Activated CD4-positive, alpha-beta T cell treated with anti-CD3 and anti-CD28 coated beads for 36 hours (primary cell): ENCODE results near the gene ELP4. TPM values are rescaled to one million over a fixed set of nuclear protein-coding genes. Genes with fewer than 3 reads are reported as not detected.

Experiments
- ATAC-seq: fragments of 200-7000 bp; cut with Tn5 transposase; one replicate; pipeline ENCODE4 v1.10.0; 2021; ENCODE audit warnings: mild to moderate bottlenecking, moderate library complexity
- CTCF ChIA-PET: fragments of 350-600 bp; sonication (Branson Sonifier 250); formaldehyde crosslinking; loops from one replicate; lab custom pipeline; 2021; ENCODE audit warnings: antibody characterized with exemption; lab: Charles Lee
- POLR2A ChIA-PET: fragments of 350-600 bp; sonication (Branson Sonifier 250); formaldehyde crosslinking; loops from one replicate; lab custom pipeline; 2021; ENCODE audit warnings: antibody characterized with exemption, inconsistent platforms; lab: Charles Lee
- DNase-seq: peaks from one replicate; pipeline ENCODE4 v3.0.0-alpha.2; 2020
- H3K27ac Mint-ChIP-seq: one replicate; pipeline ENCODE4 v1.8.0; 2021; ENCODE audit warnings: mixed read lengths
- H3K27me3 Mint-ChIP-seq: one replicate; pipeline ENCODE4 v1.8.0; 2021; ENCODE audit warnings: mixed read lengths
- H3K36me3 Mint-ChIP-seq: one replicate; pipeline ENCODE4 v1.8.0; 2021; ENCODE audit warnings: low read depth, mixed read lengths
- H3K4me1 Mint-ChIP-seq: one replicate; pipeline ENCODE4 v1.8.0; 2021; ENCODE audit warnings: mixed read lengths
- H3K4me3 Mint-ChIP-seq: one replicate; pipeline ENCODE4 v1.8.0; 2021; ENCODE audit warnings: mild to moderate bottlenecking, moderate library complexity, mixed read lengths
- H3K9me3 Mint-ChIP-seq: one replicate; pipeline ENCODE4 v1.8.0; 2021; ENCODE audit warnings: low read depth, mixed read lengths
- intact Hi-C, 2 experiments: fragments of 100-400 bp; cut with DNase I in 1 of 2; cut with micrococcal nuclease in 1 of 2; formaldehyde crosslinking; loops; one replicate each; pipeline versions ENCODE4 v1.14.2 to v1.15.1; 2022 to 2024; cut with DNase I, micrococcal nuclease
- total RNA-seq, 2 experiments: library from RNA; stranded (reverse); gene quantifications; one replicate each; pipeline ENCODE4 v1.2.3, GENCODE V29; 2021

The ELP4 gene, protein sequence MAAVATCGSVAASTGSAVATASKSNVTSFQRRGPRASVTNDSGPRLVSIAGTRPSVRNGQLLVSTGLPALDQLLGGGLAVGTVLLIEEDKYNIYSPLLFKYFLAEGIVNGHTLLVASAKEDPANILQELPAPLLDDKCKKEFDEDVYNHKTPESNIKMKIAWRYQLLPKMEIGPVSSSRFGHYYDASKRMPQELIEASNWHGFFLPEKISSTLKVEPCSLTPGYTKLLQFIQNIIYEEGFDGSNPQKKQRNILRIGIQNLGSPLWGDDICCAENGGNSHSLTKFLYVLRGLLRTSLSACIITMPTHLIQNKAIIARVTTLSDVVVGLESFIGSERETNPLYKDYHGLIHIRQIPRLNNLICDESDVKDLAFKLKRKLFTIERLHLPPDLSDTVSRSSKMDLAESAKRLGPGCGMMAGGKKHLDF
- 10 to 100 TPM; 21.9 to 30.9 TPM for total RNA-seq

DNA sequence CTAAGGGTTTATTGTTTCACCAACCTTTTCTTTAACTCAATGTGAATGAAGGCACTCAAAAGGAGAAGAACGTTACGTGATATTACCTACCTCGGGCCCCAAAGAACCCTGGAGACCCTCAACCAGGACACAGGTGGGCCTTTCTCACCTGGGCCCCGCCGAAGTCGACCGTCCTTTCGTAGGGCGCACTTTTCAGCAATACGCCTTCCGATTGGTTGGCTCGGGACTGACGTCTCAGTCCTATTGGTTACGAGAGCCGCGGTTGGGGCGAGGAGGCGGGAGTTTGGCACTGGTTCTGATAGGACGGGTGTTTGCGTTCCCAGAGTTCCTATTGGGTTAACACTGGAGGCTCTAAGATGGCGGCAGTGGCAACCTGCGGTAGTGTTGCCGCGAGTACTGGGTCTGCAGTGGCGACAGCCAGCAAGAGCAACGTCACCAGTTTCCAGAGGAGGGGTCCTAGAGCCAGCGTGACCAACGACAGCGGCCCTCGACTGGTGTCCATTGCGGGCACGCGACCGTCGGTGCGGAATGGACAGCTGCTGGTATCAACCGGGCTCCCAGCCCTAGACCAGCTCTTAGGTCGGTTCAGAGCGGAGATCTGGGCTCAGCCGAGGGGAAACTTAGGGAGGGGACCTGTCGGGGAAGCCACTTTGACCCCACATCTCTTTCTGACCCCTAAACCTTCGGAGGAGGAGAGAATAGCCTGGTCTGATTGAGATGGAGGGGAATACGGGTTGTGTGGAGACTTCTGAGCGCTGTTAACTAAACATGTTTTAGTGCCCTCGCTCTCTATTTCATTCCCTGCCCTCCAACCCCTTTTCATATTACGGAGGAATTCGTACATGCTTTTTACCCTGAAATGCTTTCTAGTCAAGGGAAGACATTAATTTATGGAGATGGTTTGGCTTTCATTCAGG is at the start of gene ELP4, which contains the start of gene IMMP1L:
Gene ELP4 (plus strand): TSS at position 339 of the 917 bp plus-strand sequence. CDS start 18 bp downstream, at position 357.
Gene IMMP1L (minus strand): TSS at position 194 of the 917 bp plus-strand sequence. CDS start 46,346 bp downstream, outside the sequence.
- peak; percentile 100 for ATAC-seq
- H3K4me1 Mint-ChIP-seq = peaks cover 36% of the 10 kb centered on the region
- intact Hi-C loops = loop anchor here (1.0 to 5.0 kb wide), 6 partner anchors 140 to 1187 kb away; partner anchors contain the start of genes DCDC1 (in 2 of the 2), DNAJC24 (in 2 of the 2), ARL14EP (in 1 of the 2) and EIF3M (in 1 of the 2)
- peak within 1 kb of the TSS; percentile 88 for H3K27ac Mint-ChIP-seq
- peak; percentile 97 for DNase-seq
- H3K27me3 Mint-ChIP-seq = no peaks in the 10 kb centered on the region
- H3K36me3 Mint-ChIP-seq = peaks cover 14% of the 10 kb centered on the region
- POLR2A ChIA-PET = no interaction called here
- H3K4me3 Mint-ChIP-seq = peak within 1 kb of the TSS; percentile 98
- no peaks in the 10 kb centered on the region for H3K9me3 Mint-ChIP-seq
- CTCF ChIA-PET = no interaction called here

DNA sequence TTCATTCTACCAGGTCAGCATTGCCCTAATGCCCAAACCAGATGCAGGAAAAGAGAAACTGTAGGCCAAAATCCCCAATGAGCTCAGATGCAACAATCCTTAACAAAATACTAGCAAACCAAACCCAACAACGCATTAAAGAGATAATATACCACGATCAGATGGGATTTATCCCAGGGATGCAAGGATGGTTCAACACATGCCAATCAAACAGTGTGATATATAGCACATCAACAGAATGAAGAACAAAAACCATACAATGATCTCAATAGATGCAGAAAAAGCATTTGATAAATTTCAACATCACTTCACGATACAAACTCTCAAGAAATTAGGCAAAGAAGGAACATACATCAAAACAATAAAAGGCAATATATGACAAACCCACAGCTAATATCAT is 45.1 kb upstream of the ELP4 start:
- ChIA-PET POLR2A (no interaction called here), CTCF (no interaction called here)
- Mint-ChIP-seq H3K4me1 (no peaks in the 10 kb centered on the region), H3K9me3 (peaks cover 14% of the 10 kb centered on the region), H3K27ac (no peak overlapping the region), H3K4me3 (no peak overlapping the region), H3K36me3 (peaks cover 43% of the 10 kb centered on the region), H3K27me3 (no peaks in the 10 kb centered on the region)
- no peak for DNase-seq
- intact Hi-C loops = no loop called here
- no peak for ATAC-seq

DNA sequence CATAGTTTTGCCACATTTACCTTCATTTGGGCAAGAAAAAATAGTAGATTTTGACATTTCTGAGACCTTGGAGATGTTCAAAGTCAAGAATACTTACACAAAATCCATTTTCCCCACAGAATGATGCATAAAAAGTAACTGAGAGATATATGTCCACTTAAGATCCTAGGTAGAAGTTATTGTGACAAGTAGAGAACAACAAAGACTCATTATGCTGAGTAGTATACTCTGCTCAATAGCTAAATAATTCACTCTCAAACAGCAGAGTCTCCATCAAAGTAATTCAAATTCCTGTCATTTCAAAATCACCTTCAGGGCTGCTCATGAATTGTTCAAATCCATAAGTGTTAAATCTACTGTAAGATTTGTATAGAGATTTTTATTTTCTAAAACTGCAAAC is 35.5 kb upstream of the ELP4 start:
- no peaks in the 10 kb centered on the region for H3K9me3 Mint-ChIP-seq
- DNase-seq = no peak
- intact Hi-C loops = no loop called here
- no peak overlapping the region for H3K27ac Mint-ChIP-seq
- ChIA-PET CTCF (interaction anchor here (0.7 kb wide), 1 partner anchor 9 kb away, joined by 3 read pairs; no protein-coding TSS in a partner anchor), POLR2A (no interaction called here)
- ATAC-seq = no peak
- peaks cover 24% of the 10 kb centered on the region for H3K36me3 Mint-ChIP-seq
- peaks cover 1% of the 10 kb centered on the region for H3K4me1 Mint-ChIP-seq
- H3K27me3 Mint-ChIP-seq = no peaks in the 10 kb centered on the region
- no peak overlapping the region for H3K4me3 Mint-ChIP-seq

DNA sequence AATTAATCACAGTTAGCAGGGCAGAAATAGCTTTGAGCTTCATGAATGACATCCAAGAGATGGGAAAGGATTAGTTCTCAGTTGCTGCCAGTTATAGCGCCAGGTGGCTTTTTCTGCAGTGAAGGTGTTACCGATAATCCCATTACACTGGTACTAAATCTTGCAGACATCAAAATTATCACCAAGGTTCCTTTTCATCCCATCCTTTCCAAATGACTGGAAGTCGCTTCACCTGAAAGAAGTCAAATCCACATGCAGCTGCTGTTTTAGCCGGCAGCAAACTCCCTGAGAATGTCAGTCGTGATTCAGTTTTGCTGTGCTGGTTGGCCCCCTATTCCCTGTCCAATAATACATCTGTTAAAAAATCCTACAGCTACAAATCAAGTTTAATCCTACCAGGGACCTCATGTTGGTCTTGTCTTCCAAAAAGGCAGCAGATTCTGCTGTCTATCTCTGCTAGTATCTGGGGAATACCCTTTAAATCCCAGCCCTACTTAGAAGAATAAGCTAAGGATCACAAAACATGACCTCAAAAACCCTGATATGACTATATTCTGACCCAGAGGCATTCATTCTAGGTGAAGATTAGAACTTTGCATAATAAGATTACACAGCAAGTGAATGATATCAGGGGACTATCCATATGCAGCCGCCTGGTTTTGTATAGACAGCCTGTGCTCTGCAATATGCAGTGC is 31.9 kb upstream of the ELP4 start:
- Mint-ChIP-seq H3K4me1 (peaks cover 1% of the 10 kb centered on the region), H3K4me3 (no peak overlapping the region), H3K27ac (no peak overlapping the region), H3K27me3 (no peaks in the 10 kb centered on the region), H3K9me3 (no peaks in the 10 kb centered on the region), H3K36me3 (peaks cover 6% of the 10 kb centered on the region)
- ATAC-seq = peak; percentile 51
- CTCF ChIA-PET = interaction anchor here (0.6 to 1.4 kb wide), 4 partner anchors 8 to 57 kb away, joined by 3 to 4 read pairs (median 3); no protein-coding TSS in a partner anchor
- POLR2A ChIA-PET = no interaction called here
- intact Hi-C loops = no loop called here
- no peak for DNase-seq

DNA sequence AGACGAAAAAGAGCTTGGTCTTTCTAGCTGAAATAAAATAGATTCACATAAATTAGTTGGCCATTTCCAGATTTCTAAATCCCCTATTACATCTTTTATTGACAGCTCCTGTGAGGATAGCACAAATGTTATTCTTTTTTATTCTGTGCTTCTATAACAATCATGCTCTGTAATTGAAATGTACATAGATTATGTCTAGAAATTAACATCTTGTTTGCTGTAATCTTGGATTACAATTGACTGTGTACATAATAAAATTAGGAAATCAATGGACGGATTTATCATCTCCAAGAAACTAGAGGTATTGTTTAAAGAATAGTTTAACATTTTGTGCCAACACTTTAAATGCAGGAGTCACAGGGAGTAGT is 31.4 kb upstream of the ELP4 start:
- ChIA-PET CTCF (interaction anchor here (1.4 kb wide), 1 partner anchor 18 kb away, joined by 3 read pairs; no protein-coding TSS in a partner anchor), POLR2A (no interaction called here)
- H3K27ac Mint-ChIP-seq = no peak overlapping the region
- no peaks in the 10 kb centered on the region for H3K9me3 Mint-ChIP-seq
- H3K4me1 Mint-ChIP-seq = peaks cover 1% of the 10 kb centered on the region
- no peak overlapping the region for H3K4me3 Mint-ChIP-seq
- no peak for DNase-seq
- no peak for ATAC-seq
- H3K36me3 Mint-ChIP-seq = peaks cover 6% of the 10 kb centered on the region
- intact Hi-C loops = no loop called here
- H3K27me3 Mint-ChIP-seq = no peaks in the 10 kb centered on the region

DNA sequence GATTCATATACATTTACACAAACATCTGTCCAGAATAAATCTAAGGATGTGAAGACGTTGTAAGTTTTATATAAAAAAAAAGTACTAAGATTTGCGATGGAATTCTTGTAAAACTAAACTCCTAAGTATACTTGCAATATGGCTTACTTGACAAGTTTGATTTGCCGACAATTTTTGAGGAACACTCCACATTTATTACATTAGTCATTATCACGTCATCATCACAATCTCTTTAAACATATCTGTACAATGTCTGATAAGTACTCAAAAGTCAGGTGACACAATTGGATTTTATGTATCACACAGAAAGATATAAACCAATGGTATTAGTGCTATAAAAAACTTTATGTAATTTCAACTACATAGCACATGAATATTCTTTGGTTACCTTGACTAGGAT is 30.5 kb upstream of the ELP4 start:
- ATAC-seq (no peak), DNase-seq (no peak)
- no peaks in the 10 kb centered on the region for H3K9me3 Mint-ChIP-seq
- H3K4me1 Mint-ChIP-seq = peaks cover 1% of the 10 kb centered on the region
- H3K36me3 Mint-ChIP-seq = peaks cover 2% of the 10 kb centered on the region
- no peak overlapping the region for H3K4me3 Mint-ChIP-seq
- no peaks in the 10 kb centered on the region for H3K27me3 Mint-ChIP-seq
- POLR2A ChIA-PET = no interaction called here
- CTCF ChIA-PET = interaction anchor here (0.6 to 1.2 kb wide), 2 partner anchors 15 to 106 kb away, joined by 3 read pairs; no protein-coding TSS in a partner anchor
- no peak overlapping the region for H3K27ac Mint-ChIP-seq
- intact Hi-C loops = no loop called here

DNA sequence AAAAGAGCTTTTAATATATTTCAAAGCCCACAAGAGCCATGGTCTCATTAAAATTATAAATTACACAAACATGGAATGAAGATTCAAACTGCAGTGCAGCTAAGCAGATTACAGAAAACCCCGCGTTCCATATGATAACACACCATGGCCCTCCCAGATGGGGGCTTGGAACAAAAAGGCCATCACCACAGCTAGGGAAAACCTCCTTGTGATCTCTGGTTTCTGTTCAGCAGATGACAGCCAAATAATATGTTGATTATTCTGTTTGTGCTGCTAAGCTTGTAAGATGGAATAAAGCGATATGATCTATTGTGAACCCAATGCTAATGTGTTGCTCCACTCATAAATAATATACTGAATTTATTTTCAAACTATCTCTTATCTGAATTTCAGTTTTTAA is 28.6 kb upstream of the ELP4 start:
- POLR2A ChIA-PET = no interaction called here
- CTCF ChIA-PET = interaction anchor here (1.9 kb wide), 1 partner anchor 23 kb away, joined by 5 read pairs; no protein-coding TSS in a partner anchor
- DNase-seq (no peak), ATAC-seq (no peak)
- intact Hi-C loops = loop anchor here in 1 of 2 experiments (10.0 kb wide), 1 partner anchor 324 kb away; no protein-coding TSS in a partner anchor
- peaks cover 1% of the 10 kb centered on the region for H3K4me1 Mint-ChIP-seq
- H3K27me3 Mint-ChIP-seq = no peaks in the 10 kb centered on the region
- no peaks in the 10 kb centered on the region for H3K9me3 Mint-ChIP-seq
- no peak overlapping the region for H3K4me3 Mint-ChIP-seq
- H3K27ac Mint-ChIP-seq = no peak overlapping the region
- no peaks in the 10 kb centered on the region for H3K36me3 Mint-ChIP-seq

DNA sequence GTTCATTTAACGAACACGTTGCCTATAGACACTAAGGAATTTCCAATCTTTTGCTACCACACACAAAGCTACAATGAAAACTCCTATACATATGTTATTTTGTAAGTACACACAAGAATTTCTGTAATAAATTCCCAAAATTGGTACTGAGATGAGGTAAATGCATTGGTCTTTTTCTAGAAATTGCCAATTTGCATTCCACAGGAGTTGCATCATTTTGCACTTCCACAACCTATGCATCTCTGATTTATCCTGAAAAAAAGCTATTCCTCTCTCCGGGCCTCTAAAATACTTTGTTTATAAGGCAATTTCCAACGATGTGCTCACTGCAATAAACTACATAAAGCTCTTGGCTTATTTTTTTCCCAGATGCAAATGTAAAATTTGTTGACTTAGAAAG is 25.1 kb upstream of the ELP4 start:
- H3K4me1 Mint-ChIP-seq = peaks cover 2% of the 10 kb centered on the region
- POLR2A ChIA-PET = no interaction called here

DNA sequence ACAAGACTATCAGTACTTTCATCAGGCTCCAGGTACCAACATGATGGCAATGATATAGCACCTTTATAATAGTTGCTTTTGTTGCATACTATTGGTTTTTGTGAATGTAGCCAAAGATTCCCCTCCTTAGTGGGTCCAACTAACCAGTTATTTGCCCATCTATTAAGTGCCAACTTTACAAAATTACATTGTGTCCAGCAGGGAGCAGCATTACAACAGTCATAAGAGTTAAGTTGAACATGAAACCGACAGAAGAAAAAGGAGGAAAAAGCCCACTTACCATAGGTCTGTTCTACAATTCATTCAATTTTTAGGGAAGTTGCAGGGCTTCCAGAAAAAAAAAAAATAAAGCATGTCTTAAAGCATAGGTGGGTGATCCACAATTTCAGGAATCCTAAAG is 21.7 kb upstream of the ELP4 start:
- no peaks in the 10 kb centered on the region for H3K27me3 Mint-ChIP-seq
- DNase-seq (no peak), ATAC-seq (no peak)
- H3K27ac Mint-ChIP-seq = no peak overlapping the region
- POLR2A ChIA-PET = no interaction called here
- CTCF ChIA-PET = interaction anchor here (1.0 kb wide), 1 partner anchor 8 kb away, joined by 3 read pairs; no protein-coding TSS in a partner anchor
- peaks cover 18% of the 10 kb centered on the region for H3K36me3 Mint-ChIP-seq
- no peaks in the 10 kb centered on the region for H3K9me3 Mint-ChIP-seq
- H3K4me3 Mint-ChIP-seq = no peak overlapping the region
- intact Hi-C loops = loop anchor here (5.0 to 10.0 kb wide), 3 partner anchors 317 to 469 kb away; no protein-coding TSS in a partner anchor
- H3K4me1 Mint-ChIP-seq = peaks cover 18% of the 10 kb centered on the region

More for the DNA sequence above, 25.1 kb upstream of the ELP4 start:
- no peaks in the 10 kb centered on the region for H3K9me3 Mint-ChIP-seq
- CTCF ChIA-PET = interaction anchor here (1.1 kb wide), 1 partner anchor 19 kb away, joined by 3 read pairs; no protein-coding TSS in a partner anchor
- DNase-seq = no peak
- peaks cover 2% of the 10 kb centered on the region for H3K36me3 Mint-ChIP-seq
- intact Hi-C loops = loop anchor here in 1 of 2 experiments (10.0 kb wide), 1 partner anchor 320 kb away; no protein-coding TSS in a partner anchor
- H3K27me3 Mint-ChIP-seq = no peaks in the 10 kb centered on the region
- no peak overlapping the region for H3K27ac Mint-ChIP-seq
- ATAC-seq = no peak
- no peak overlapping the region for H3K4me3 Mint-ChIP-seq

DNA sequence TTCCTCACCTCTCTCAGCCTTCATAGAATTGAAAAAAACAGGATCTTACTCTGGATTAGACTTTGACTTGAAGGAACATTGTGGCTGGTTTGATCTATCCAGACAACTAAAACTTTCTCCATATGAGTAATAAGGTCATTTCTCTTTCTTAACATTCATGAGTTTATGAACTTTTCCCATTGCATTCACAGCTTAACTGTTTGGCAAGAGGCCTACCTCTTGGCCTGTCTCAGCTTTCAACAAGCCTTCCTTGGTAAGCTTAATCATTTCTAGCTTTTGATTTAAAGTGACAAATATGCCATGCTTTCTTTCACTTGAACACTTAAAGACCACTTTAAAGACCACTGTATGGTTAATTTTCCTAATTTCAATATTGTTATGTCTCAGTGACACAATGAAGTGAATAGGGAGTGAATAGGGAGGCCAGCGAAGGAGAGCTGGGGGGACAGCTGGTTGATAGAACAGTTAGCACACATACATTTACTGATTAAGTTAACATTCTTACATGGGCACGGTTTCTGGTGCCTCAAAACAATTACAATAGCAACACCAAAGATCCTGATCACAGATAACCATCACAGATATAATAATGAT is 17.1 kb upstream of the ELP4 start:
- CTCF ChIA-PET = interaction anchor here (0.6 to 1.0 kb wide), 4 partner anchors 15 to 602 kb away, joined by 3 to 4 read pairs (median 3); no protein-coding TSS in a partner anchor
- Mint-ChIP-seq H3K9me3 (peaks cover 13% of the 10 kb centered on the region), H3K27me3 (no peaks in the 10 kb centered on the region), H3K27ac (no peak overlapping the region), H3K4me3 (no peak overlapping the region), H3K36me3 (peaks cover 47% of the 10 kb centered on the region), H3K4me1 (peaks cover 35% of the 10 kb centered on the region)
- no peak for DNase-seq
- intact Hi-C loops = no loop called here
- ATAC-seq = peak; percentile 53
- POLR2A ChIA-PET = no interaction called here
